ENCODE results near the gene CHDH. TPM values are rescaled to one million over a fixed set of nuclear protein-coding genes. Genes with fewer than 3 reads are reported as not detected.

CHDH gene
- total and polyA plus RNA-seq, 2 experiments from 2014 or later, result 2.3 to 6.6 TPM

- TF ChIP-seq ZNF462 (CRISPR knock-in tag; IDR thresholded peaks at IDR 0.05) (no peak), STAT1 (IDR thresholded peaks at IDR 0.05; ENCODE audit: unreplicated experiment) (no peak), POLR2AphosphoS5 (IDR thresholded peaks at IDR 0.05; ENCODE audit: low read depth) (no peak), ETS1 (IDR thresholded peaks at IDR 0.05) (no peak), EZH2 (IDR thresholded peaks at IDR 0.05; ENCODE audit: low read depth, unreplicated experiment) (no peak), CREB1 (CRISPR knock-in tag; IDR thresholded peaks at IDR 0.05; ENCODE audit: low read depth) (no peak)
These were observed 42.0 kb upstream of the CHDH start (continued) for GRCh38 chr3:53888232-53888631.

GRCh38 chr3:53887446-53887845 is 41.2 kb upstream of the CHDH start:
- Histone ChIP-seq H4K20me1 (replicated peaks; ENCODE audit: insufficient read depth) (peaks cover 23% of the 10 kb centered on the region), H3K27me3 (ENCODE audit: insufficient read depth) (no peaks in the 10 kb centered on the region), H3K4me2 (no peak overlapping the region), H3K4me1 (ENCODE audit: insufficient read depth) (peaks cover 8% of the 10 kb centered on the region; the same call in 1 of the 2 replicates), H2AFZ (no peak overlapping the region), H3K4me3 (no peak overlapping the region), H3K9me2 (ENCODE audit: insufficient read depth) (no peaks in the 10 kb centered on the region), H3K79me2 (replicated peaks; ENCODE audit: insufficient read depth) (peaks cover 45% of the 10 kb centered on the region), H3F3A (replicated peaks; ENCODE audit: low read depth) (peaks cover 3% of the 10 kb centered on the region; the same call in 1 of the 2 replicates), H3K36me3 (ENCODE audit: insufficient read depth) (peaks cover 27% of the 10 kb centered on the region), H3K27ac (ENCODE audit: low read depth) (no peak overlapping the region)
- Mint-ChIP-seq H3K27me3 (ENCODE audit: insufficient read depth, low read depth, poor library complexity) (peaks cover 1% of the 10 kb centered on the region), H3K4me3 (no peak overlapping the region), H3K27ac (no peak overlapping the region), H3K36me3 (ENCODE audit: low read depth) (peaks cover 14% of the 10 kb centered on the region), H3K9me3 (no peaks in the 10 kb centered on the region), H3K4me1 (peaks cover 18% of the 10 kb centered on the region)
- ATAC-seq (no peak), DNase-seq (ENCODE audit: low spot score) (no peak)
- no peak for TF ChIP-seq REST (IDR thresholded peaks at IDR 0.05; ENCODE audit: unreplicated experiment)
